Measurements from ENCODE around the gene RET.
"Not testable (repeated sequence)": the region's sequence is repeated elsewhere in the genome, so short reads cannot be mapped to it uniquely, and the experiment has no call there.

RET gene

DNA sequence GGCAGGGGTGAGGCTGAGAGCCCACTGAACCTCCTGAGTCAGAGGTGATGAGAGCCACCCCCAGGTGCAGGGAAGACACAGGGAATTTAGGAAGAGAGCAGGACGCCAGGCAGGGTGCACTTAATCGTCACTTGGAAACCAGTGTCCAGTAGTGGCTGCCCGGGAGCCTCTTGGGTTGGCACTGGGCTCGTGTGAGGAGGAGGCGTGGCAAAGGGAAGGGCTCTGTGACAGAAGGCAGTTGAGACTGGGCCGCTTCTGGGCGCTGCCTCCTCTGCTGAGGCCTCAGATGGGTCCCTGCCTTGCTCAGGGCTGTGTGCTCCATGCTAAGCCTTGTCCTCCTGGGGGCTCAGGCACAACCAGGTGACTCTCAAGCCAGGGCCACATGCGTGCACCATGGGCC, 13.3 kb downstream of the RET start:
- Histone ChIP-seq H3K27ac (ENCODE audit: poor library complexity, severe bottlenecking) (no peak overlapping the region), H3K9me3 (ENCODE audit: severe bottlenecking) (no peaks in the 10 kb centered on the region), H3K4me3 (ENCODE audit: severe bottlenecking) (no peak overlapping the region), H3K4me1 (ENCODE audit: insufficient read depth, poor library complexity, severe bottlenecking) (no peaks in the 10 kb centered on the region), H3K27me3 (ENCODE audit: insufficient read depth, poor library complexity, severe bottlenecking) (no peaks in the 10 kb centered on the region), H3K36me3 (ENCODE audit: low read depth) (no peaks in the 10 kb centered on the region)
- DNase-seq (ENCODE audit: low spot score) (no peak), ATAC-seq (ENCODE audit: low read depth) (no peak)
- TF ChIP-seq, protein P1, sequence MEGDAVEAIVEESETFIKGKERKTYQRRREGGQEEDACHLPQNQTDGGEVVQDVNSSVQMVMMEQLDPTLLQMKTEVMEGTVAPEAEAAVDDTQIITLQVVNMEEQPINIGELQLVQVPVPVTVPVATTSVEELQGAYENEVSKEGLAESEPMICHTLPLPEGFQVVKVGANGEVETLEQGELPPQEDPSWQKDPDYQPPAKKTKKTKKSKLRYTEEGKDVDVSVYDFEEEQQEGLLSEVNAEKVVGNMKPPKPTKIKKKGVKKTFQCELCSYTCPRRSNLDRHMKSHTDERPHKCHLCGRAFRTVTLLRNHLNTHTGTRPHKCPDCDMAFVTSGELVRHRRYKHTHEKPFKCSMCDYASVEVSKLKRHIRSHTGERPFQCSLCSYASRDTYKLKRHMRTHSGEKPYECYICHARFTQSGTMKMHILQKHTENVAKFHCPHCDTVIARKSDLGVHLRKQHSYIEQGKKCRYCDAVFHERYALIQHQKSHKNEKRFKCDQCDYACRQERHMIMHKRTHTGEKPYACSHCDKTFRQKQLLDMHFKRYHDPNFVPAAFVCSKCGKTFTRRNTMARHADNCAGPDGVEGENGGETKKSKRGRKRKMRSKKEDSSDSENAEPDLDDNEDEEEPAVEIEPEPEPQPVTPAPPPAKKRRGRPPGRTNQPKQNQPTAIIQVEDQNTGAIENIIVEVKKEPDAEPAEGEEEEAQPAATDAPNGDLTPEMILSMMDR (IDR thresholded peaks at IDR 0.05; ENCODE audit: poor library complexity, severe bottlenecking): no peak

DNA sequence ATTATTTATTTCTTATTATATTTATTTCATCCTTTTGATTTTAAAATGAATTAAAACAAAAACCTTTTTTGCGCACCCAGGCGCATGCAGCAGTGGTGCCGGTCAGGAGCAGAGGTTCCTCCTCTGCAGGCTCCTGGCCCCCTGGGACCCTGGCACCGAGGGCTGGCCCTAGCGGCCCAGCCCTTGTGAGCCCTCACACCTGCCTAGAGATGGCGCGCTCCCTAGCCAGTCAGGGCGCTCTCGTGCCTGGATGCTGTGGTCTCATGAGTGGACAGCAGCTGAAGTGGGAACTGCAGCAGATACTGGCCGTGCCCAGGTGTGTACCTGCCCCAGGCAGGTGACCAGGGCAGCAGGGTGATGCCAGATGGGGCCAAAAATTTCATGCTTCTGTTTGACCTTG, 13.8 kb downstream of the RET start:
- H3K4me3 ChIP-seq (ENCODE audit: severe bottlenecking): no peak overlapping the region
- no peaks in the 10 kb centered on the region for H3K9me3 ChIP-seq (ENCODE audit: severe bottlenecking)
- H3K27ac ChIP-seq (ENCODE audit: poor library complexity, severe bottlenecking): no peak overlapping the region
- TF ChIP-seq, protein P1 (IDR thresholded peaks at IDR 0.05; ENCODE audit: poor library complexity, severe bottlenecking): no peak
- H3K4me1 ChIP-seq (ENCODE audit: insufficient read depth, poor library complexity, severe bottlenecking): no peaks in the 10 kb centered on the region
- ATAC-seq (ENCODE audit: low read depth) (no peak), DNase-seq (ENCODE audit: low spot score) (no peak)
- no peaks in the 10 kb centered on the region for H3K27me3 ChIP-seq (ENCODE audit: insufficient read depth, poor library complexity, severe bottlenecking)
- H3K36me3 ChIP-seq (ENCODE audit: low read depth): no peaks in the 10 kb centered on the region

DNA sequence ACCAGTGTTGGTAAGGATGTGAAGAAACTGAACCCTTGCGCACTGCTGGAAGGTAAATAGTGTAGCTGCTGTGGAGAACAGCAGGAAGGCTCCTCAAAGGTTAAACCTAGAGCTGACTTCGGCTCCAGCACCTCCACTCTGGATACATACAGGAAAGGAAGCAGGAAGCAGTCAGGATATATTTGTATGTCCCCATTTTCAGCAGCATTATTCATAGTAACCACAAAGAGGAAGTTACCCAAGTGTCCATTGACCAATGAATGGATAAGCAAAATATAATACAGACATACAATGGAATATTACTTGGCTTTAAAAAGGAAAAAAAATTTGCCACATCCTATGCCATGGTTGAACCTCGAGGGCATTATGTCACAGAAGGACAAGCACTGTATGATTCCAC, 15.0 kb downstream of the RET start:
- H3K36me3 ChIP-seq (ENCODE audit: low read depth): no peaks in the 10 kb centered on the region
- DNase-seq (ENCODE audit: low spot score) (no peak), ATAC-seq (ENCODE audit: low read depth) (no peak)
- H3K27me3 ChIP-seq (ENCODE audit: insufficient read depth, poor library complexity, severe bottlenecking): no peaks in the 10 kb centered on the region
- no peaks in the 10 kb centered on the region for H3K4me1 ChIP-seq (ENCODE audit: insufficient read depth, poor library complexity, severe bottlenecking)
- H3K27ac ChIP-seq (ENCODE audit: poor library complexity, severe bottlenecking): no peak overlapping the region
- no peaks in the 10 kb centered on the region for H3K9me3 ChIP-seq (ENCODE audit: severe bottlenecking)
- TF ChIP-seq, protein P1 (IDR thresholded peaks at IDR 0.05; ENCODE audit: poor library complexity, severe bottlenecking): no peak
- no peak overlapping the region for H3K4me3 ChIP-seq (ENCODE audit: severe bottlenecking)

DNA sequence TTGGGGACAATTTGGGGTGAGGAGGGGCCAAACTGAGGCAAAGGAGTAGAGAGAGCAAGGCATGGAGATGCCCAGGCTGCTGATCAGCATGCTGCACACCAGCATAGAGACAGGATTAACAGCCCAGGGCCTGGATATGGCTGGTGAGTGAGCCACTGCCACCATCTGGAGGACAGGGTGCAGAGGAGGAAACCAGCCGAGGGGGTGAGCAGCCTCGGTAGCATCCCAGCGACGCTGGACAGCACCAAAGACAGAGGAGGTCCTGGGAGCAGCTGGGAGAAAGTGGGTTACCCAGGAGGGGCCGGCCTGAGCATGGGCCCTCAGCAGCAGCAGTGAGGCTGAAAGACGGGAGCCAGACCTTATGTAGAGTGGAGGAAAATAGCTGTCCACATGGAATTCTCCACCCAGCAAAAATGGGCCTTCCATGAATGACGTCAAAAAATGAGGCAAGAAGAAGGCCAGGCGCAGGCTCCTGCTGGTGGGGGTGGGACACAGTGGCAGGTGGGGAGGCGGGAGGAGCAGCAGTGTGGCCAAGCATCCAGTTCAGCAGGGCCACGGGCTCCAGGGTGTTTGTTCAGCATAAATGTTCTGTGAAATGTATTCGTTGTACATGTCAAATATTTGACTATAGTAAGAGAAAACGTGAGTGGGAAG, 16.7 kb downstream of the RET start:
- Histone ChIP-seq H3K27me3 (ENCODE audit: insufficient read depth, poor library complexity, severe bottlenecking) (no peaks in the 10 kb centered on the region), H3K27ac (ENCODE audit: poor library complexity, severe bottlenecking) (no peak overlapping the region), H3K36me3 (ENCODE audit: low read depth) (no peaks in the 10 kb centered on the region), H3K4me1 (ENCODE audit: insufficient read depth, poor library complexity, severe bottlenecking) (no peaks in the 10 kb centered on the region), H3K9me3 (ENCODE audit: severe bottlenecking) (no peaks in the 10 kb centered on the region), H3K4me3 (ENCODE audit: severe bottlenecking) (no peak overlapping the region)
- TF ChIP-seq, protein P1 (IDR thresholded peaks at IDR 0.05; ENCODE audit: poor library complexity, severe bottlenecking): no peak
- ATAC-seq (ENCODE audit: low read depth): peak; percentile 34; the same call in 1 of the 3 replicates
- no peak for DNase-seq (ENCODE audit: low spot score)

DNA sequence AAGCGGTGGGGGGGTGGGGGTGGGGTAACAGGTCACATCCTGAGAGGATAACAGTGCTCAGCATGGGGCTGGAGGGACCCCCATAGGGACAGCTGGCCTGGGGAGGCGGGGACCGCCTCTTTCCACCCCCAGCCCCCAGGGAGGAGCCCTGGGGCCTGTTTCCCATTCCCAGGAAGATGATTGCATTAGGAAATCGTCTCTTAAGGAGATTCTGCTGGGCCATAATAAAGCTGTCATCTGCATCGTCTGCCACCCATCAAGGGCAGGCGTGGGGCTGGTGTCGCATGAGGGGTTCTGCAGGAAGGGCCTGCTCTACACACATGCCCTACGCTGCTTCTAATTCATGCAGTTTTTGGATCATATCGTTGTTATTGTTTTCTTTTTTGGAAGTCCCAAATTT, 17.2 kb downstream of the RET start:
- Histone ChIP-seq H3K4me1 (ENCODE audit: insufficient read depth, poor library complexity, severe bottlenecking) (no peaks in the 10 kb centered on the region), H3K36me3 (ENCODE audit: low read depth) (no peaks in the 10 kb centered on the region), H3K9me3 (ENCODE audit: severe bottlenecking) (no peaks in the 10 kb centered on the region), H3K4me3 (ENCODE audit: severe bottlenecking) (no peak overlapping the region), H3K27ac (ENCODE audit: poor library complexity, severe bottlenecking) (no peak overlapping the region), H3K27me3 (ENCODE audit: insufficient read depth, poor library complexity, severe bottlenecking) (no peaks in the 10 kb centered on the region)
- ATAC-seq (ENCODE audit: low read depth): no peak
- no peak for DNase-seq (ENCODE audit: low spot score)
- TF ChIP-seq, protein P1 (IDR thresholded peaks at IDR 0.05; ENCODE audit: poor library complexity, severe bottlenecking): no peak

DNA sequence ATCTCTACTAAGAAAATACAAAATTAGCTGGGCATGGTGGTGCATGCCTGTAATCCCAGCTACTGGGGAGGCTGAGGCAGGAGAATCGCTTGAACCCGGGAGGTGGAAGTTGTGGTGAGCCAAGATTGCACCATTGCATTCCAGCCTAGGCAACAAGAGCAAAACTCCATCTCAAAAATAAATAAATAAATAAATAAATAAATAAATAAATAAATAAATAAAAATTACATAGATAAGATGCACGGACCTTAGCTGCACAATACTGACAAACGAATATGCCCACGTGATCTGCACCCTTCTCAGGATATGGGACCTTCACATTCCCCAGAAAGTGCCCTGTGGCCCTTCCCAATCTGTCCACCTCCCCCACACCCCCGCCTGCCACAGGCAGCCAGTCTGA, 22.5 kb downstream of the RET start:
- not testable (repeated sequence) for DNase-seq (ENCODE audit: low spot score); H3K27ac ChIP-seq (ENCODE audit: poor library complexity, severe bottlenecking); H3K9me3 ChIP-seq (ENCODE audit: severe bottlenecking); H3K4me1 ChIP-seq (ENCODE audit: insufficient read depth, poor library complexity, severe bottlenecking); H3K36me3 ChIP-seq (ENCODE audit: low read depth); ATAC-seq (ENCODE audit: low read depth); H3K4me3 ChIP-seq (ENCODE audit: severe bottlenecking); H3K27me3 ChIP-seq (ENCODE audit: insufficient read depth, poor library complexity, severe bottlenecking)

All from RWPE2 (cell line).